HG03469 (cell line): ENCODE data around the gene LTC4S.
"Not testable (repeated sequence)": the region's sequence is repeated elsewhere in the genome, so short reads cannot be mapped to it uniquely, and the experiment has no call there.

Source experiments
- ATAC-seq: cut with Tn5 transposase; IDR thresholded peaks from one replicate; pipeline ENCODE4 v1.9.1; 2021; ENCODE audit warnings: mild to moderate bottlenecking, moderate library complexity, moderate number of reproducible peaks; ENCODE audit not compliant: unreplicated experiment

Gene LTC4S

DNA sequence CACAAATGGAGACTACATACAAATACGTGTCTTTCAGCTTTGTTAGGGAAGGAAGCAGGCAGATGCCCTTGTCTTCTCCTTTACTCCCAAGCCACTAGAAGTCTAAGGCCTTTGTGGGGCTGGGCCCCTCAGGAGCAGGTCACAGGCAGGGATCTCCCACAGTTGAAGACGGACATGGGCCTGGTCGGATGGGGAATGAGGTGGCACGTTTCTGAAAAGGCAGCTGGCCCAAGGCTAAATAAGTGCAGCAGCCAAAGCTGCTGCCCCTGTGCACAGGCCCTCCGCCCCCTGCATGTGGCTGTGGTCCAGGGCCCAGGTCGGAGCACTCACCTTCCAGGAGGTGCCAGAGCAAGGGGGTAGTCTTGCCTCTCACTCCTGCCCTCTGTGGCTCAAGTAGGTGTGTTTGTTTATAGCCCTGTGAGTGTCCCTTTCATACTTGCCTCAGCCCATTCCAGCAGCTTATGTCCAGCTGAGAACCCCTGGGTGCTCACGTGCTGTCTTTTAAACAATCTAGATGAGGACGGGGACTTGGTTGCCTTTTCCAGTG, 28.7 kb downstream of the LTC4S start:
- ATAC-seq, result no peak

DNA sequence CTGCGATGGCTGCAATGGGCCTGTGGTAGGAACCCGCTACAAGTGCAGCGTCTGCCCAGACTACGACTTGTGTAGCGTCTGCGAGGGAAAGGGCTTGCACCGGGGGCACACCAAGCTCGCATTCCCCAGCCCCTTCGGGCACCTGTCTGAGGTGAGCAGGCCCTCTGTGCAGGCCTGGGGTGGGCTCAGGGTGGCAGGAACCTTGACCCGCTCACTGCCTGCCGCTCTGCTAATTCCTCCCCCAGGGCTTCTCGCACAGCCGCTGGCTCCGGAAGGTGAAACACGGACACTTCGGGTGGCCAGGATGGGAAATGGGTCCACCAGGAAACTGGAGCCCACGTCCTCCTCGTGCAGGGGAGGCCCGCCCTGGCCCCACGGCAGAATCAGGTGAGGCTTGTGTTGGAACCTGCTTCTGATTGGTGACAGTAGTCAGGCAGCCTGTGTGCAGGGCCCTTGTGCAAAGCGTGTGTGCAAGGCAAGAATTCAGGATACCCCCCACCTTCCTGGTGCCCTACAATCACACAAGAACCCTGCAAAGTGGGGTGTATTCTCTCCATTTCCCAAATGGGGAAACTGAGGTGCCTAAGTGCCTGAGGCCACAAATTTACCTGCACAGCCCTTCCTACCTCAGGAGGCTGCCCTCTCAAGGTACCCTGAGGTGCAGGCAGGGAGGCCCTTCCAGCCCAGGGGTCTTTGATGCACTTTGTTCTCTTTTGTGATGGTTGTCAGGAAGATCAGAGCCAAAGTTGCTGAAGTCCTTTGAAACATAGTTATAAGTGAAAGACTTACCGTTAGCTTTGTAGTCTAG, 30.4 kb downstream of the LTC4S start:
- ATAC-seq, result no peak

GRCh38 chr5:179824745-179825112, 30.9 kb downstream of the LTC4S start:
- no peak for ATAC-seq

GRCh38 chr5:179825655-179826182, 31.9 kb downstream of the LTC4S start:
- ATAC-seq, result no peak

DNA sequence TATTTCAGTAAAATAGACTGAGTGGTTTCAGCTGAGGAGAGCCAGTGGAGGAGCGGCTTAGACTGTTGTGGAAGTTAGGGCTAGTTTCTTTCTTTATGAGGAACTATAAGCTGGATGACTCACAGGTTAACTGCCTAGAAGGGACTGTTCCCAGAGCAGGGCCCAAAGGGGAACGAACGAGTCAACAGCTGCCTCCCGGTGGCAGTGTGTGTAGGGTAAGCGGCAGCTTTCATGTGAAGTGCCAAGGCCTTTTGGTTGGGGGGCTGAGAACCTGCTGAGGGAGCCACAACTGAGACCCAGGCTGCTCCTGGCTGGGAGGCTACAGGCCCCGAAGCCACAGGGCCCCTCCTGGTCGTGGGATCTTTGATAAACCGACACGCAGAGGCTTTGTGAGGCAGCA, 33.9 kb downstream of the LTC4S start:
- no peak for ATAC-seq

GRCh38 chr5:179828756-179829421, 35.1 kb downstream of the LTC4S start:
- no peak for ATAC-seq

DNA sequence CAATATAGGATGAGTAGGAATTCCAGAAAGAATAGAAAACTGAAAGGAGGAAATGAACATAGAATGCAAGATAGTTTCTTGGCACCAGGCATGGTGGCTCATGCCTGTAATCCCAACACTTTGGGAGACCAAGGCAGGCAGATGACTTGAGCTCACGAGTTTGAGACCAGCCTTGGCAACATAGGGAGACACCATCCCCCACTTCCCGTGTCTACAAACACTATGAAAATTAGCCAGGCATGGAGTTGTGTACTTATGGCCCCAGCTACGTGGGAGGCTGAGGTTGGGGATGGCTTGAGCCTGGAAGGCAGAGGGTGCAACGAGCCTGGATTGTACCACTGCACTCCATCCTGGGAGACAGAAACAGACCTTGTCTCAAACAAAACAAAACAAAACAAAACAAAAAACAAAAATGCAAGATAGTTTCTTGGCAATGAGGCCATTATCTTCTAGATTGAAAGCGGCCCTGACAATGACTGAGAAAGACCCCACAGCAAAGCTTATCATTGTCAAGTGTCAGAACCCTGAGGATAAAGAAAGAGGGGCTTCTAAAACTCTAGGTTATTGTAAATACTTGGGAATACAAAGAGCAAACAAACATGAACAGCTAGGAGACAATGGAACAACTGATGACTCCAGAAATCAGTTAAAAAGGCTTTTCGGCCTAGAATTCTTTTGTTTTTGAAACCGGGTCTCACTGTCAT, 36.1 kb downstream of the LTC4S start:
- no peak for ATAC-seq

DNA sequence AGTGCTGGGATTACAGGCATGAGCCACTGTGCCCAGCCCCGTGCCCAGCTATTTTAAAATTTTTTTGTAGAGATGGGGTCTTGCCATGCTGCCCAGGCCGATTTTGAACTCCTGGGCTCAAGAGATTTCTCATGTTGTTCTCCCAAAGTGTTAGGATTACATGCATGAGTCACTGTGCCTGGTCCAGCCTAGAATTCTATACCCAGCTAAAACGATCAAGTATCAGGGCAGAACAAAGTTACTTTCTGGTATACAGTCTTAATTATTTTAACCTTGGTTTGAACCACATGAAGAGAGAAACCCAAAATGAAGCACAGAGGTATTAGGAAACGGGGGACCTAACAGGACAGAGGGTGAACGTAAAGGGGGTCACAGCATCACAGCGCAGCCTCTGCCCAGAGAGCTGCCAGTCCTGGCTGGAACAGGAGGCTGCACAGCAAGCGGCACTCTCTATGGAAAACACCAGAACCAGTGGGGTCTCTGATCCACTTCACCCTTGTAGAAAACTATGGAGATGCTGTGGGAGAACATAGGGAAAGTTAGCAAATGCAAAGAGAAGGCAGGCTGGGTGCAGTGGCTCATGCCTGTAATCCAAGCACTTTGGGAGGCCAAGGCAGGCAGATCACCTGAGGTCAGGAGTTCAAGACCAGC, 37.2 kb downstream of the LTC4S start:
- ATAC-seq, result no peak

DNA sequence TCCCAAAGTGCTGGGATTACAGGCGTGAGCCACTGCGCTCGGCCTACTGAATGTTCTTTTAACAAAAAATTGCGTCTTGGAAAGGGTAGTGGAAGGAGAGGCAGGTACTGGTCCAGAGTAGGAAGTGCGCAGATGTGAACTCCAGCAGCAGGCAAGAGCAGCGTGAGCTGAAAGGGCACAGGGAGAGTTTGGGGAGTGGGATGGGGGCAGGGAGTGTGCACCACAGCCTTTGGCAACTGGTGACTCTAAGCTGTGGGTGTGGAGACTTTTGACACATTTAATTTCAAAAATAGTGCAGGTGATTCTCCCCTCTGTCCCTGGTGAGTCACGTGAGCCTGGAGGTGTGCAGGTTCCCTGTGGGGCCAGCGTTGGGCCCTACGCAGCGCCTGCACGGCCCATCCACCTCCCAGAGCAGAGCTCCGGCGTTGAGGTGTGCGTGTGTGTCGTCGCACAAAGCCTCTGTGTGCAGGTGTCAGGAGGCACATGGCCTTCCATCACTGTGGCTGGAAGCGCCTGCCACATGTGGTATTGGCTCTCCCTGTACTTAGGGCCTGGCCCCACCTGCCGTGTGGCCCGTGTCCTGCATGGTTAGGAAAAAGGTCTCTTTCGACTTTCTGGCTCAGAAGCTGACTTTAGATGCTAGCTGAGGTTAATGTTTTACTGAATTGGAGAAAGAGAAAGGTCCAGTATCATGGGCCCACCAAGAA, 38.4 kb downstream of the LTC4S start:
- ATAC-seq, result no peak

- no peak for ATAC-seq
Measured at GRCh38 chr5:179833056-179833708, 39.4 kb downstream of the LTC4S start.

- ATAC-seq, result no peak
Measured at GRCh38 chr5:179833709-179834070, 39.9 kb downstream of the LTC4S start.

DNA sequence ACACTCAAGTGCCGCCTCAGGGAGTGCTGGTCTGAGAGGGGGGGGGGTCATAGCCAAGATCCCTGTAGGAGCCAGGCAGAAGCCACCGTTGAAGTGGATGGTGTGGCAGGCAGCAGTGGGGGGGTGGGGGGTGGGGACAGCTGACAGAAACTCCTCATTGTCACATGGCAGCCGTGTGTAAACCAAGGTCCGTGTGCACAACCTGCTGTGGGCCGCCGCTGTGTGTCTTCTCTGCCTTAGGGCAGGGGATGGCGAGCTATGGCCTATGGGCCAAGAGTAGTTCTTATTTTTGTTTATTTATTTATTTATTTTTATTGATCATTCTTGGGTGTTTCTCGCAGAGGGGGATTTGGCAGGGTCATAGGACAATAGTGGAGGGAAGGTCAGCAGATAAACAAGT, 40.3 kb downstream of the LTC4S start:
- ATAC-seq, result no peak

DNA sequence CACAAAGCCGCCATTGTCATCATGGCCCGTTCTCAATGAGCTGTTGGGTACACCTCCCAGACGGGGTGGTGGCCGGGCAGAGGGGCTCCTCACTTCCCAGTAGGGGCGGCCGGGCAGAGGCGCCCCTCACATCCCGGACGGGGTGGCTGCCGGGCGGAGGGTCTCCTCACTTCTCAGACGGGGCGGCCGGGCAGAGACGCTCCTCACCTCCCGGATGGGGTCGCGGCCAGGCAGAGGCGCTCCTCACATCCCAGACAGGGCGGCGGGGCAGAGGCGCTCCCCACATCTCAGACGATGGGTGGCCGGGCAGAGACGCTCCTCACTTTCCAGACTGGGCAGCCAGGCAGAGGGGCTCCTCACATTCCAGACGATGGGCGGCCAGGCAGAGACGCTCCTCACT, 41.1 kb downstream of the LTC4S start:
- not testable (repeated sequence) for ATAC-seq

DNA sequence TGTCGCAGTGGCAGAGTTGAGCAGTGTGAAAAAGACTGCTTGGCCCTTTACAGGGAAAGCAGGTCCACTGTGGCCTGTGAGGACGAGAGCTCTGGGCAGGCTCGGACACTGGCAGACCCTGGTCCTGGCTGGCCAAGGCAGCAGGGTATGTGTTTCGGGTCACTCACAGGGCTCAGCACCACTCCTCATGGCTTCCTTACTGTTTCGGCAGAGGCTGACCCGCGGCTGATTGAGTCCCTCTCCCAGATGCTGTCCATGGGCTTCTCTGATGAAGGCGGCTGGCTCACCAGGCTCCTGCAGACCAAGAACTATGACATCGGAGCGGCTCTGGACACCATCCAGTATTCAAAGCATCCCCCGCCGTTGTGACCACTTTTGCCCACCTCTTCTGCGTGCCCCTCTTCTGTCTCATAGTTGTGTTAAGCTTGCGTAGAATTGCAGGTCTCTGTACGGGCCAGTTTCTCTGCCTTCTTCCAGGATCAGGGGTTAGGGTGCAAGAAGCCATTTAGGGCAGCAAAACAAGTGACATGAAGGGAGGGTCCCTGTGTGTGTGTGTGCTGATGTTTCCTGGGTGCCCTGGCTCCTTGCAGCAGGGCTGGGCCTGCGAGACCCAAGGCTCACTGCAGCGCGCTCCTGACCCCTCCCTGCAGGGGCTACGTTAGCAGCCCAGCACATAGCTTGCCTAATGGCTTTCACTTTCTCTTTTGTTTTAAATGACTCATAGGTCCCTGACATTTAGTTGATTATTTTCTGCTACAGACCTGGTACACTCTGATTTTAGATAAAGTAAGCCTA, 42.6 kb downstream of the LTC4S start:
- ATAC-seq, result no peak

DNA sequence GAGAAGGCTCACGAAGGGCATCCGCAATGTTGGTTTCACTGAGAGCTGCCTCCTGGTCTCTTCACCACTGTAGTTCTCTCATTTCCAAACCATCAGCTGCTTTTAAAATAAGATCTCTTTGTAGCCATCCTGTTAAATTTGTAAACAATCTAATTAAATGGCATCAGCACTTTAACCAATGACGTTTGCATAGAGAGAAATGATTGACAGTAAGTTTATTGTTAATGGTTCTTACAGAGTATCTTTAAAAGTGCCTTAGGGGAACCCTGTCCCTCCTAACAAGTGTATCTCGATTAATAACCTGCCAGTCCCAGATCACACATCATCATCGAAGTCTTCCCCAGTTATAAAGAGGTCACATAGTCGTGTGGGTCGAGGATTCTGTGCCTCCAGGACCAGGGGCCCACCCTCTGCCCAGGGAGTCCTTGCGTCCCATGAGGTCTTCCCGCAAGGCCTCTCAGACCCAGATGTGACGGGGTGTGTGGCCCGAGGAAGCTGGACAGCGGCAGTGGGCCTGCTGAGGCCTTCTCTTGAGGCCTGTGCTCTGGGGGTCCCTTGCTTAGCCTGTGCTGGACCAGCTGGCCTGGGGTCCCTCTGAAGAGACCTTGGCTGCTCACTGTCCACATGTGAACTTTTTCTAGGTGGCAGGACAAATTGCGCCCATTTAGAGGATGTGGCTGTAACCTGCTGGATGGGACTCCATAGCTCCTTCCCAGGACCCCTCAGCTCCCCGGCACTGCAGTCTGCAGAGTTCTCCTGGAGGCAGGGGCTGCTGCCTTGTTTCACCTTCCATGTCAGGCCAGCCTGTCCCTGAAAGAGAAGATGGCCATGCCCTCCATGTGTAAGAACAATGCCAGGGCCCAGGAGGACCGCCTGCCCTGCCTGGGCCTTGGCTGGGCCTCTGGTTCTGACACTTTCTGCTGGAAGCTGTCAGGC, 43.6 kb downstream of the LTC4S start:
- no peak for ATAC-seq

GRCh38 chr5:179839328-179840256, 45.8 kb downstream of the LTC4S start:
- ATAC-seq, result no peak

GRCh38 chr5:179840321-179840720, 46.5 kb downstream of the LTC4S start:
- no peak for ATAC-seq
